Natural killer cell (primary cell): ENCODE data around the gene TAF6. TPM values are rescaled to one million over a fixed set of nuclear protein-coding genes. Genes with fewer than 3 reads are reported as not detected.

Source experiments
- ATAC-seq, 3 donors: fragments of 150-1000 bp in 2 of 3; fragments of 200-7000 bp in 1 of 3; cut with Tn5 transposase; 1 replicate in 1 of 3; 2 replicates in 2 of 3; pipeline ENCODE4 v1.10.0; 2021; ENCODE audit warnings: mild to moderate bottlenecking in 2 of 3, moderate library complexity in 2 of 3
- DNase-seq, 2 donors: peaks; one replicate each; pipeline versions ENCODE4 v3.0.0 to v3.0.0-alpha.2; 2013 to 2021; ENCODE audit warnings: mixed read lengths in 1 of 2
- H3K27ac ChIP-seq: one replicate; pipeline ENCODE4 v1.5.1; 2013; ENCODE audit warnings: mild to moderate bottlenecking, low read length
- H3K27me3 ChIP-seq: one replicate; pipeline ENCODE4 v1.6.1; 2013; ENCODE audit warnings: low read length; ENCODE audit not compliant: control insufficient read depth, insufficient read depth
- H3K36me3 ChIP-seq: one replicate; pipeline ENCODE4 v1.6.1; 2013; ENCODE audit warnings: low read length; ENCODE audit not compliant: control insufficient read depth, insufficient read depth
- H3K4me1 ChIP-seq: one replicate; pipeline ENCODE4 v1.6.1; 2013; ENCODE audit warnings: low read length; ENCODE audit not compliant: control insufficient read depth, insufficient read depth
- H3K4me3 ChIP-seq: one replicate; pipeline ENCODE4 v1.5.1; 2013; ENCODE audit warnings: low read length
- H3K9me3 ChIP-seq: one replicate; pipeline ENCODE4 v1.6.1; 2013; ENCODE audit warnings: low read length; ENCODE audit not compliant: control insufficient read depth, insufficient read depth
- H3K27ac Mint-ChIP-seq, 2 donors: one replicate each; pipeline ENCODE4 v1.8.0; 2022; ENCODE audit warnings: mild to moderate bottlenecking in 2 of 2, mixed read lengths in 2 of 2, moderate library complexity in 1 of 2
- H3K27me3 Mint-ChIP-seq, 2 donors: one replicate each; pipeline ENCODE4 v1.8.0; 2022; ENCODE audit warnings: low read depth in 2 of 2, mixed read lengths in 2 of 2
- H3K36me3 Mint-ChIP-seq: one replicate; pipeline ENCODE4 v1.8.0; 2022; ENCODE audit warnings: mixed read lengths
- H3K4me1 Mint-ChIP-seq, 2 donors: one replicate each; pipeline ENCODE4 v1.8.0; 2022; ENCODE audit warnings: mixed read lengths in 2 of 2
- H3K4me3 Mint-ChIP-seq: one replicate; pipeline ENCODE4 v1.8.0; 2022; ENCODE audit warnings: mild to moderate bottlenecking, moderate library complexity, mixed read lengths
- H3K9me3 Mint-ChIP-seq, 2 donors: one replicate each; pipeline ENCODE4 v1.8.0; 2022; ENCODE audit warnings: mixed read lengths in 2 of 2
- WGBS: methylation state at CpG from one replicate; pipeline ENCODE4 v1.1.7; 2013; ENCODE audit warnings: missing lambda C conversion rate; ENCODE audit not compliant: insufficient coverage; 5-methylcytosine and 5-hydroxymethylcytosine counted together
- intact Hi-C: fragments of 100-400 bp; cut with micrococcal nuclease; formaldehyde crosslinking; loops from one replicate; pipeline ENCODE4 v1.14.2; 2022
- total RNA-seq, 4 donors: library from RNA; stranded (reverse); fragments of 120-200 nt in 1 of 4; gene quantifications; one replicate each; pipeline versions ENCODE4 v1.2.3 to v1.2.4, GENCODE V29; 2013 to 2022
- TF ChIP-seq, protein P1 (sequence below): fragments of 200-600 bp; IDR thresholded peaks from one replicate; pipeline ENCODE4 v1.8.0; 2022; ENCODE audit warnings: antibody characterized with exemption

Gene TAF6
- total RNA-seq, 3 donors from 2014 or later (not counting 1 experiment from before 2014, with no cell fraction given): 42.2 to 56.8 (median 47.9) TPM

GRCh38 chr7:100152404-100152803 is 33.2 kb upstream of the TAF6 start:
- Histone ChIP-seq H3K9me3 (no peaks in the 10 kb centered on the region), H3K4me3 (no peak overlapping the region), H3K4me1 (peaks cover 41% of the 10 kb centered on the region), H3K27me3 (no peaks in the 10 kb centered on the region), H3K27ac (no peak overlapping the region), H3K36me3 (peaks cover 33% of the 10 kb centered on the region)
- ATAC-seq (no peak), DNase-seq (no peak)
- intact Hi-C loops: no loop called here
- no peaks in the 10 kb centered on the region for H3K27me3 Mint-ChIP-seq
- peak overlapping the region; percentile 13 to 49 for H3K27ac Mint-ChIP-seq
- TF ChIP-seq, protein P1, sequence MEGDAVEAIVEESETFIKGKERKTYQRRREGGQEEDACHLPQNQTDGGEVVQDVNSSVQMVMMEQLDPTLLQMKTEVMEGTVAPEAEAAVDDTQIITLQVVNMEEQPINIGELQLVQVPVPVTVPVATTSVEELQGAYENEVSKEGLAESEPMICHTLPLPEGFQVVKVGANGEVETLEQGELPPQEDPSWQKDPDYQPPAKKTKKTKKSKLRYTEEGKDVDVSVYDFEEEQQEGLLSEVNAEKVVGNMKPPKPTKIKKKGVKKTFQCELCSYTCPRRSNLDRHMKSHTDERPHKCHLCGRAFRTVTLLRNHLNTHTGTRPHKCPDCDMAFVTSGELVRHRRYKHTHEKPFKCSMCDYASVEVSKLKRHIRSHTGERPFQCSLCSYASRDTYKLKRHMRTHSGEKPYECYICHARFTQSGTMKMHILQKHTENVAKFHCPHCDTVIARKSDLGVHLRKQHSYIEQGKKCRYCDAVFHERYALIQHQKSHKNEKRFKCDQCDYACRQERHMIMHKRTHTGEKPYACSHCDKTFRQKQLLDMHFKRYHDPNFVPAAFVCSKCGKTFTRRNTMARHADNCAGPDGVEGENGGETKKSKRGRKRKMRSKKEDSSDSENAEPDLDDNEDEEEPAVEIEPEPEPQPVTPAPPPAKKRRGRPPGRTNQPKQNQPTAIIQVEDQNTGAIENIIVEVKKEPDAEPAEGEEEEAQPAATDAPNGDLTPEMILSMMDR: no peak
- H3K4me1 Mint-ChIP-seq: peaks cover 32 to 50% of the 10 kb centered on the region in 2 donors
- no peak overlapping the region for H3K4me3 Mint-ChIP-seq
- H3K36me3 Mint-ChIP-seq: no peaks in the 10 kb centered on the region
- no peaks in the 10 kb centered on the region for H3K9me3 Mint-ChIP-seq

DNA sequence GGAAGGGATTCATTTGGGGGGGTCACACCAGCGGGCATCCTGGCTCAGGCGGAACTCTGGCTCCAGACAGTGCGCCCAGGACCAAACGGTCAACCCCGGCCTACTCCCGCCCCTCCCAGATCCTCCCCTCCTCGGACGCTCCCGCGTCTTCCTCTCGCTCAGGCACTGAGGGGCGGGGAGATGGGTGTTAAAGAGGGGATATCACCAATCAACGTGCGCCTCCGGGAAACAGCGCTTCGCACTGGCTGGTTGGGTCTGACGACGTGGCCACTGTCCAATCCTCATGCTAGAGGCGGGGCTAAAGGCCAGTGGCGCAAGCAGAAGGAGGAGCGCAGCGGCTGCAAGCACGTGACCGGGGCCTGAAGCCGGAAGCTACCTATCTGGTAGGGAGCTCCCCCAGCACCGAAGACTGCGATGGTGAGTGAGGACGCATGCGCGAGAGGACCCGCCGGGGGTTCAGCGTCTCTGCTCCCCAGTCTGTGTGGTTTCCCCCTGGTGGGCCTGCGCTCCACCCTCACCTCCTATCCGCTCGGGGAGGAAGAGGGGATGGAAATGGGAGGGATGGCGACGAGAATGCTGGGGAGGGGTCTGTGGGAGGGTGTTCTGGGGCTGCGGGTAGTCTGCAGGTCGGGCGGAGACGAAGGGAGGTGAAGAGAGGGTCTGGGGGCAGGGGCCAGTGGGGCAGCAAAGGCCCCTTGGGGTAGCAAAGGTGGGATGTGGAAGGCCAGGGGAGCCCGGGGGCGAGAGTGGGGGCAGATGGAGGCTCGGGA is 29.6 kb upstream of the TAF6 start, which contains the start of gene LAMTOR4:
Gene LAMTOR4 (plus strand): TSS at position 360 of the 770 bp plus-strand sequence. CDS start 55 bp downstream, at position 415.
- TF ChIP-seq, protein P1: no peak
- under 1% methylated on average over 37 of the region's 46 CpGs for WGBS
- Histone ChIP-seq H3K4me3 (peak within 1 kb of the TSS; percentile 97), H3K36me3 (peaks cover 10% of the 10 kb centered on the region), H3K9me3 (no peaks in the 10 kb centered on the region), H3K4me1 (peaks cover 27% of the 10 kb centered on the region), H3K27ac (peak within 1 kb of the TSS; percentile 95), H3K27me3 (no peaks in the 10 kb centered on the region)
- intact Hi-C loops: loop anchor here (1.0 kb wide), 1 partner anchor 10 kb away; the partner anchor contains the start of gene TRAPPC14
- Mint-ChIP-seq H3K27me3 (no peaks in the 10 kb centered on the region), H3K36me3 (no peaks in the 10 kb centered on the region), H3K9me3 (no peaks in the 10 kb centered on the region), H3K4me1 (peaks cover 30 to 37% of the 10 kb centered on the region in 2 donors), H3K4me3 (peak within 1 kb of the TSS; percentile 97), H3K27ac (peak within 1 kb of the TSS; percentile 96 to 99)
- peak; percentile 95 to 99 for DNase-seq
- ATAC-seq: peak; percentile 97 to 100 (median 97)

DNA sequence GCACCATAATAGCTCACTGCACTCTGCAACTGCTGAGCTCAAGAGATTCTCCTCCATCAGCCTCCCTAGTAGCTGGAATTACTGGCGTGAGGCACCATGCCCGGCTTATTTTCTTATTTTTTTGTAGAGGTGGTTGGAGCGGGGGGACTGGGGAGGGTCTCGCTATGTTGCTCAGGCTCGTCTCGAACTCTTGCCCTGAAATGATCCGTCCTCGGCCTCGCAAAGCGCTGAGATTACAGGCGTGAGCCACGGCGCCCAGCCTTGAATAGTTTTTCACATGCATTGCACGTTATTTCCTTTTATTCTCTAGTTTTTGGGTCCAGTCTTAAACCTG is 29.0 kb upstream of the TAF6 start:
- H3K27ac Mint-ChIP-seq: peak overlapping the region; percentile 96 to 99
- H3K4me3 Mint-ChIP-seq: peak overlapping the region; percentile 97
- DNase-seq (no peak), ATAC-seq (peak in 1 of 3 donors; percentile 0)
- H3K4me1 Mint-ChIP-seq: peaks cover 30 to 34% of the 10 kb centered on the region in 2 donors
- intact Hi-C loops: loop anchor here (1.0 kb wide), 1 partner anchor 10 kb away; the partner anchor contains the start of gene TRAPPC14
- no peaks in the 10 kb centered on the region for H3K36me3 Mint-ChIP-seq
- TF ChIP-seq, protein P1: no peak
- H3K36me3 ChIP-seq: peaks cover 4% of the 10 kb centered on the region
- no peaks in the 10 kb centered on the region for H3K27me3 Mint-ChIP-seq
- peak overlapping the region; percentile 95 for H3K27ac ChIP-seq
- H3K4me3 ChIP-seq: peak overlapping the region; percentile 97
- 12% methylated on average over 12 of the region's 14 CpGs for WGBS
- no peaks in the 10 kb centered on the region for H3K27me3 ChIP-seq
- H3K9me3 Mint-ChIP-seq: no peaks in the 10 kb centered on the region
- H3K4me1 ChIP-seq: peaks cover 21% of the 10 kb centered on the region
- H3K9me3 ChIP-seq: no peaks in the 10 kb centered on the region
